Skin of body (tissue), 2 donors: Measurements from ENCODE around the gene FOXK1. TPM values are rescaled to one million over a fixed set of nuclear protein-coding genes. Genes with fewer than 3 reads are reported as not detected.
"Not testable (repeated sequence)": the region's sequence is repeated elsewhere in the genome, so short reads cannot be mapped to it uniquely, and the experiment has no call there.

Source experiments
- DNase-seq: peaks from one replicate; lab custom pipeline; 2025; lab: John Stamatoyannopoulos, UW
- total RNA-seq: library from RNA; depleted of rRNA; stranded (reverse); fragments of >200 nt; gene quantifications from one replicate; pipeline ENCODE4 v1.2.3, GENCODE V29; 2014

The FOXK1 gene
- total RNA-seq, 1 donor from 2014 or later = 17.2 TPM

GRCh38 chr7:4667776-4668509 is 14.2 kb upstream of the FOXK1 start:
- no peak for DNase-seq

DNA sequence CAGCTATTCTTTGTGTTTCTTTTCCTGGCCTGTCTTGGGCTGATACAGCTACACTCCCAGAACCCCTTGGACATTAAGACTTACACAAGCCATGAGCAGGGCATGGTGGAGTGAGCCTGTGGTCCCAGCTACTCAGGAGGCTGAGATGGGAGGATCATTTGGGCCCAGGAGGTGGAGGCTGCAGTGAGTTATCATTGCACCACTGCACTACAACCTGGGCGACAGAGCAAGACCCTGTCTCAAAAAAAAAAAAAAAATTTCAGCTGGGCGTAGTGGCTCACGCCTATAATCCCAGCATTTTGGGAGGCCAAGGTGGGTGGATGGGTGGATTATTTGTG is 13.6 kb upstream of the FOXK1 start:
- DNase-seq = no peak

GRCh38 chr7:4670791-4671190 is 11.3 kb upstream of the FOXK1 start:
- DNase-seq = no peak

- no peak for DNase-seq
Measured at GRCh38 chr7:4675771-4676367, 6.2 kb upstream of the FOXK1 start.

- DNase-seq = not testable (repeated sequence)
Measured at GRCh38 chr7:4677518-4677917, 4.6 kb upstream of the FOXK1 start.

GRCh38 chr7:4681218-4681851 is 760 bp upstream of the FOXK1 start:
- DNase-seq = no peak

DNA sequence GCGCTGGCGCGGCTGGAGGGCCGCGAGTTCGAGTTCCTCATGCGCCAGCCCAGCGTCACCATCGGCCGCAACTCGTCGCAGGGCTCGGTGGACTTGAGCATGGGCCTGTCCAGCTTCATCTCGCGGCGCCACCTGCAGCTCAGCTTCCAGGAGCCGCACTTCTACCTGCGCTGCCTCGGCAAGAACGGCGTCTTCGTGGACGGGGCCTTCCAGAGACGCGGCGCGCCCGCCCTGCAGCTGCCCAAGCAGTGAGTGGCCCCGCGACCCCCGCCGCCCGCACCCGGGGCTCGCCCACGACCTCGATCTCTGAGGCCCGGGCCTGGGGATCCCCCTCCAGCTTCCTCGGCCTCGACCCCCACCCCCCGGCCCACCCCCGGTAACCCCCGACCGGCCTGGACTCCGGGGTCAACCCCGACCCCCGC is 537 bp downstream of the FOXK1 start:
- no peak for DNase-seq

DNA sequence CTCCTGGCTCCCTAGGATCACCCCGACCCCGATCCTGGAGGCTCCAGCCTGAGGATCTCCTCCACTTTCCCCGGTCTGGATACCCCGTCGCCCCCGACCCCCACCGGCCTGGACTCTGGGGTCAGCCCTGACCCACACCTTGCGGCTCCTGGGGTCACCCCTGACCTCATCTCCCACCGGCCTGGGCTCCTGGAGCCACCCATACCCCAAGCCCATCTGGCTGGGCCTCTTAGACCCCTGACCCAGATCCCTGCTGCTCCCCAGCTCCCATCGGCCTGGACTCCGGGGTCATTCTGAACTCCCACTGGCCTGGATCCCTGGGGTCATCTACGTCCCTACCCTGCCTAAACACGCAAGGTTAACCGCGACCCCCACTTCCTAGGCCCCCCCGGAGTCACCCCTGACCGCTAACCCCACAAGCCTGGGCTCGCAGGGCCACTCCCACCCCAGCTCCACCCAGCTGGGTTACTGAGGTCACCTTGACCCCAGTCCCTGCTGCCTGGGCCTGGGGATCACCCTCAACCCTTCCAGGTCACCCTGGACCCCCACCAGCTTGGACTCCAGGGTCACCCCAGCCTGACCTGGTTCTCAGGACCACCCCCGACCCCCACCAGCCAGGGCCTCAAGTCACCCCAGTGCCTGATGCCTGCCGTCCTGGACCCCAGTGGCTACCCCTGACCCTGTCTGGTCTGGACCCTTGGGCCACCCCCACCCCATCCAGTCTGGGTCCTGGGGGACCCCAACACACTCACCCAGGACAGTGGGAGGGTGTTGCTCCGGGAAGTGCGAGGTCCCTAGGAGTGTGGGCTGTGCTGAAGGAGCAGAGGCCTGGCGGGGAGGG is 1.2 kb downstream of the FOXK1 start:
- no peak for DNase-seq

DNA sequence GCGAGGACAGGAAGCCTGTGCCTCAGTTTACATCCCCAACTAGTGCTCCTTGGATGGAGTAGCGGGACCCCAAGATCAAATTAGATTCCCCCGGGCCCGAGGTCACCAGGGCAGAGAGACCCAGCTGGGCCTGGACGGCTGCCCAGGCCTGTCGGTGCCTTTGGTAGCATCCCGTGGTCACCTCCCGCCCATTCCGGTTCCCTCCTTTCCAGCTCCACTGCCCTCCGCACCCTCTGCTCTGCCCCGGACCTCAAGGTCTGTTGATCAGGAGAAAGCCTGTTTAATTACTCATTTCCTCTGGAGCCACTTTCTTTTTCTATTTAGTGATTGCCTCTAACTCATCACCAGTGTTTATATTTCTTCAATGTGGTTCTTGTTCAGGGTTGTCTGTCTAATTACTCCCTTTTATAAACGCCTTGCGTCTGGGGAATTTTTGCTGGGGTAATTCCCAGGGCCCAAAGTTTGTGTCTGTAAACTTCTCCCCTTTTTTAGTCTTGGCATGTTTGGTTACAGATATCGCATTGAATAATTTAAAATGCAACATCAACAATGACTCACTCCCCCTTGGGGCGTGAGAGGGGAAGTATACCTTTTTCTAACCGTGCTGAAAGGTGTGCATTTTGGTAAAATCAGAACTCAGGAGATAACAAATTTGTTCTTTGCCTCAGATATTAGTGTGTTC is 1.9 kb downstream of the FOXK1 start:
- no peak for DNase-seq

GRCh38 chr7:4684846-4685245 is 2.8 kb downstream of the FOXK1 start:
- DNase-seq = no peak

GRCh38 chr7:4685676-4686075 is 3.6 kb downstream of the FOXK1 start:
- DNase-seq = not testable (repeated sequence)

DNA sequence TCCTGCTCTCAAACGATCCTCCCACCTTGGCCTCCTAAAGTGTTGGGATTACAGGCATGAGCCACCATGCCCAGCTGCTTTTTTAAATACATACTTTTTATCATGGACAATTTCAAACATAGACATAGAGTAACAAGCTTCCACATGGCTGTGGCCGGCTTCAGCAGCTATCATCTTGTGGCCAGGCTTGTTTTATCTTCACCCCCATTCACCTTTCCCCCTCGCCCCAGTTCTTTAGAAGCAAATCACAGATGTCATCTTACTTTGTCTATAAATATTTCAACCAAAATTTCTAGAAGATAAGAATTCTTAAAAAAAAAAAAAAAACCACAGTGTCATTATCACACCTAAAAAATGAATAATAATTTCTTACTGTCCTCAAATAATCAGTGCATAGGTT is 5.9 kb downstream of the FOXK1 start:
- DNase-seq = no peak

- DNase-seq = no peak
Measured at GRCh38 chr7:4689151-4689550, 7.1 kb downstream of the FOXK1 start.

- no peak for DNase-seq
Measured at GRCh38 chr7:4689668-4690067, 7.6 kb downstream of the FOXK1 start.

GRCh38 chr7:4690953-4691856 is 9.1 kb downstream of the FOXK1 start:
- DNase-seq = no peak

- DNase-seq = peak; percentile 78
Measured at GRCh38 chr7:4692055-4692454, 10.0 kb downstream of the FOXK1 start.

DNA sequence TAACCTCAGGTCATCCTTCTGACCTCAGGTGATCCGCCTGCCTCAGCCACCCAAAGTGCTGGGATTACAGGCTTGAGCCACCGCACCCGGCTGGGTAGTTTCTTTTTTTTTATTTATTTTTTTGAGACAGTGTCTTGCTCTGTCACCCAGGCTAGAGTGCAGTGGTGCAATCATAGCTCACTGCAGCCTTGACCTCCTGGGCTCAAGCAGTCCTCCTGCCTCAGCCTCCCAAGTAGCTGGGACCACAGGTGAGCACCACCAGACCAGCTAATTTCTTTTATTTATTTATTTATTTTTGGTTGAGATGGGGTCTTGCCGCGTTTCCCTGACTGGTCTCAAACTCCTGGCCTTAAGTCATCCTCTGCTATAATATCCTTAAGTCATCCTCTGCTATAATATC is 10.5 kb downstream of the FOXK1 start:
- not testable (repeated sequence) for DNase-seq

GRCh38 chr7:4693152-4693551 is 11.1 kb downstream of the FOXK1 start:
- DNase-seq = no peak

- DNase-seq = no peak
Measured at GRCh38 chr7:4693749-4694148, 11.7 kb downstream of the FOXK1 start.

DNA sequence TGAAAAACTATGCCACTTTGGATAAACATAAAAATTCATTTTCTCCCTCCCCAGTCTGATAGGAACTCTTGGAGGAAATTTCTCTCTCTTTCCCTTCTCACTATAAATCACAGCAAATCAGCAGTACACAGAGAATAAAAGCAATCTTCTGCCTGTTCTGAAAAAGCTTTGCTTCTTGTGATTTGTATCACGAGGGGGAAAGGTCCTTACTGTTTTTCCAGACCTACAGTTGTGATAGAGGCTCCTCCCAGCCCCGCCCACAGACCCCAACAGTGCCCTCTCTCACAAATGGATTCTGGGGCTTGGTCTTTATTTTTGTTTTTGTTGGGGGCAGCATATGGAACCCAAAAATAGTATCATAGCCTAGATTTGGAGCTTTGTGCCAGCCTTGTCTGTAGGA is 12.2 kb downstream of the FOXK1 start:
- DNase-seq = no peak
